ENCODE data around the gene TFDP2. TPM values are rescaled to one million over a fixed set of nuclear protein-coding genes. Genes with fewer than 3 reads are reported as not detected.
A peak's percentile ranks its signal among the peaks of the same experiment; 100 is the strongest.

The TFDP2 gene
- total and polyA plus RNA-seq, 2 of the 8 experiments (the other 6 are each of a cell fraction or from before 2014, with no cell fraction given): 41.1 to 119 TPM

- Histone ChIP-seq H2BK15ac (ENCODE audit: low read length) (no peak overlapping the region), H3K27ac (ENCODE audit: low read depth, low read length) (no peak overlapping the region), H3K79me2 (ENCODE audit: control insufficient read depth in 1 of 2, insufficient read depth in 2 of 2, low read length in 2 of 2) (no peaks in the 10 kb centered on the region), H3K23me2 (ENCODE audit: low read depth, low read length) (no peaks in the 10 kb centered on the region), H2BK12ac (ENCODE audit: low read depth, low read length) (no peak overlapping the region), H2BK20ac (ENCODE audit: low read length) (no peak overlapping the region), H4K20me1 (replicated peaks in 1 of 2; ENCODE audit: control insufficient read depth in 1 of 2, insufficient read depth in 2 of 2, low read length in 2 of 2) (peaks cover 0 to 7% of the 10 kb centered on the region in 2 experiments), H4K8ac (ENCODE audit: extremely low read depth, insufficient read depth, low read length) (no peak overlapping the region), H2AFZ (ENCODE audit: low read length) (no peak overlapping the region), H3K4me2 (ENCODE audit: insufficient read depth in 1 of 2, low read depth in 2 of 2, low read length in 2 of 2) (no peak overlapping the region), H2BK120ac (replicated peaks; ENCODE audit: low read depth, low read length) (no peak overlapping the region), H3K14ac (ENCODE audit: insufficient read length) (no peak overlapping the region), H3K9me3 (ENCODE audit: insufficient read depth in 2 of 2, low read depth in 1 of 2, low read length in 1 of 2) (no peaks in the 10 kb centered on the region), H3K4me3 (ENCODE audit: extremely low read depth in 1 of 4, insufficient read depth in 2 of 4, low read depth in 3 of 4, low read length in 4 of 4) (no peak overlapping the region), H4K91ac (replicated peaks; ENCODE audit: insufficient read length, low read length) (no peak overlapping the region), H2AK5ac (ENCODE audit: low read depth, low read length) (no peak overlapping the region), H3K4ac (replicated peaks; ENCODE audit: insufficient read length, low read depth, low read length) (no peak overlapping the region), H3K4me1 (replicated peaks in 1 of 4; ENCODE audit: control insufficient read depth in 3 of 4, insufficient read depth in 4 of 4, low read length in 3 of 4) (0 out of 7 replicates have a peak, but pooled peaks cover 0 to 3% (median under 1%) of the 10 kb centered on the region in 4 experiments), H3K23ac (ENCODE audit: insufficient read length) (no peak overlapping the region), H3K18ac (ENCODE audit: extremely low read depth, low read length) (no peak overlapping the region), H2BK5ac (ENCODE audit: low read depth, low read length) (no peak overlapping the region), H3K79me1 (ENCODE audit: low read depth, low read length) (no peaks in the 10 kb centered on the region; the same call in 1 of the 2 replicates), H3K27me3 (replicated peaks in 1 of 4; ENCODE audit: control insufficient read depth in 3 of 4, extremely low read depth in 1 of 4, insufficient read depth in 3 of 4, low read length in 3 of 4) (no peaks in the 10 kb centered on the region), H3K9ac (replicated peaks in 1 of 4; ENCODE audit: extremely low read depth in 1 of 4, low read depth in 3 of 4, low read length in 3 of 4) (no peak overlapping the region), H4K5ac (ENCODE audit: insufficient read length, low read depth, low read length) (no peak overlapping the region), H3K56ac (replicated peaks; ENCODE audit: insufficient read length, low read depth, low read length) (no peak overlapping the region), H3K36me3 (ENCODE audit: control insufficient read depth in 2 of 4, insufficient read depth in 4 of 4, low read length in 3 of 4) (peaks cover 0 to 30% (median 9%) of the 10 kb centered on the region in 4 experiments; a peak in 5 of 8 replicates)
- TF ChIP-seq NANOG (IDR thresholded peaks at IDR 0.05; ENCODE audit: insufficient read depth, low read depth, low read length, poor library complexity, severe bottlenecking): no peak
- peak in 1 of 2 experiments; percentile 29; a peak in 1 of 3 replicates for TF ChIP-seq POLR2A (IDR thresholded peaks at IDR 0.05; ENCODE audit: control extremely low read depth in 1 of 2, low read depth in 2 of 2, low read length in 2 of 2)
- peak in 1 of 2 experiments; percentile 43 for DNase-seq (ENCODE audit: low read depth in 1 of 2, low spot score in 2 of 2)
- 95% methylated on average over 15 of the region's 15 CpGs; no CpG with 5 or more reads in 1 of the 2 experiments for WGBS, 2 experiments (ENCODE audit: extremely low coverage in 1 of 2, insufficient coverage in 1 of 2, insufficient read length in 1 of 2, insufficient replicate concordance in 2 of 2, low coverage in 1 of 2, low lambda C conversion rate in 2 of 2, missing lambda C conversion rate in 1 of 2)
- FAIRE-seq: no peak
- ChIA-PET POLR2A (ENCODE audit: partially characterized antibody) (interaction anchor here (0.7 to 2.1 kb wide), 4 partner anchors 11 to 51 kb away, joined by 3 to 5 read pairs (median 4); no protein-coding TSS in a partner anchor), CTCF (ENCODE audit: partially characterized antibody) (interaction anchor here (1.1 to 1.6 kb wide), 4 partner anchors 11 to 351 kb away, joined by 3 to 5 read pairs (median 4); no protein-coding TSS in a partner anchor)
Measured at GRCh38 chr3:141928631-141929270, 220.6 kb downstream of the TFDP2 start.

Measured in H1 (cell line).